B cell (primary cell): ENCODE measurements around the gene TTLL11. TPM values are rescaled to one million over a fixed set of nuclear protein-coding genes. Genes with fewer than 3 reads are reported as not detected.

ENCODE experiments used
- ATAC-seq: fragments of 200-7000 bp; cut with Tn5 transposase; one replicate; pipeline ENCODE4 v1.10.0; 2021; ENCODE audit warnings: low read depth, mild to moderate bottlenecking, moderate number of reproducible peaks, moderate library complexity
- CTCF ChIA-PET: fragments of 350-600 bp; sonication (Branson Sonifier 250); formaldehyde crosslinking; loops from one replicate; lab custom pipeline; 2021; ENCODE audit warnings: antibody characterized with exemption, inconsistent platforms; lab: Charles Lee
- POLR2A ChIA-PET: fragments of 350-600 bp; sonication (Branson Sonifier 250); formaldehyde crosslinking; loops from one replicate; lab custom pipeline; 2021; ENCODE audit warnings: antibody characterized with exemption; lab: Charles Lee
- DNase-seq: peaks from one replicate; pipeline ENCODE4 v3.0.0; 2013
- H2AFZ ChIP-seq: 2 replicates; pipeline ENCODE4 v1.6.1; 2012; ENCODE audit warnings: mild to moderate bottlenecking, low read depth, low read length; ENCODE audit not compliant: insufficient read depth, poor library complexity, severe bottlenecking
- H3K27ac ChIP-seq, 2 donors: 1 replicate in 1 of 2; 2 replicates in 1 of 2; pipeline ENCODE4 v1.5.1; 2012 to 2013; ENCODE audit warnings: low read length in 2 of 2, mild to moderate bottlenecking in 2 of 2, moderate library complexity in 1 of 2
- H3K27me3 ChIP-seq, 4 experiments: fragments of 200-600 bp in 1 of 4; sonication (generic) in 1 of 4; replicated peaks in 1 of 4; 1 replicate in 2 of 4; 2 replicates in 2 of 4; pipeline versions ENCODE4 v1.6.1 to v1.7.0; 2013 to 2016; ENCODE audit warnings: low read length in 3 of 4, mild to moderate bottlenecking in 2 of 4, mixed read lengths in 1 of 4, moderate library complexity in 1 of 4; ENCODE audit not compliant: insufficient read depth in 4 of 4, control insufficient read depth in 3 of 4; ENCODE audit errors: control extremely low read depth in 1 of 4
- H3K36me3 ChIP-seq, 2 experiments: replicated peaks in 1 of 2; 1 replicate in 1 of 2; 2 replicates in 1 of 2; pipeline versions ENCODE4 v1.6.1 to v1.7.1; 2013; ENCODE audit warnings: low read length in 1 of 2; ENCODE audit not compliant: insufficient read depth in 2 of 2, control insufficient read depth in 1 of 2; ENCODE audit errors: control extremely low read depth in 1 of 2, extremely low read depth in 1 of 2
- H3K4me1 ChIP-seq, 2 donors: fragments of 200-600 bp in 1 of 2; sonication (generic) in 1 of 2; 1 replicate in 1 of 2; 2 replicates in 1 of 2; pipeline versions ENCODE4 v1.5.1 to v1.6.1; 2013 to 2017; ENCODE audit warnings: low read length in 2 of 2; ENCODE audit not compliant: control insufficient read depth in 2 of 2, insufficient read depth in 2 of 2
- H3K4me2 ChIP-seq: replicated peaks from 2 replicates; pipeline ENCODE3; 2012; ENCODE audit warnings: mild to moderate bottlenecking, low read depth, low read length; ENCODE audit not compliant: poor library complexity, severe bottlenecking
- H3K4me3 ChIP-seq, 5 experiments: fragments of 200-600 bp in 1 of 5; sonication (generic) in 1 of 5; 1 replicate in 3 of 5; 2 replicates in 2 of 5; pipeline versions ENCODE4 v1.5.1 to v1.7.0; 2011 to 2016; ENCODE audit warnings: low read length in 4 of 5, mild to moderate bottlenecking in 4 of 5, low read depth in 2 of 5, control low read depth in 1 of 5, moderate library complexity in 1 of 5; ENCODE audit not compliant: insufficient read depth in 1 of 5; ENCODE audit errors: control extremely low read depth in 1 of 5, extremely low read depth in 1 of 5
- H3K79me2 ChIP-seq: fragments of 200-600 bp; sonication (generic); one replicate; pipeline ENCODE4 v1.6.0; 2016; ENCODE audit warnings: low read length; ENCODE audit not compliant: control insufficient read depth, insufficient read depth
- H3K9ac ChIP-seq: fragments of 200-600 bp; sonication (generic); 2 replicates; pipeline ENCODE4 v1.6.1; 2017; ENCODE audit warnings: mild to moderate bottlenecking, low read length, moderate library complexity
- H3K9me3 ChIP-seq, 3 donors: one replicate each; pipeline versions ENCODE4 v1.6.1 to v1.7.1; 2013; ENCODE audit warnings: low read length in 2 of 3; ENCODE audit not compliant: control insufficient read depth in 2 of 3, insufficient read depth in 1 of 3; ENCODE audit errors: control extremely low read depth in 1 of 3
- H4K20me1 ChIP-seq: 2 replicates; pipeline ENCODE4 v1.6.0; 2012; ENCODE audit warnings: mild to moderate bottlenecking, low read length; ENCODE audit not compliant: insufficient read depth, control insufficient read depth, poor library complexity, severe bottlenecking
- H3K27ac Mint-ChIP-seq: one replicate; pipeline ENCODE4 v1.8.0; 2021; ENCODE audit warnings: mixed read lengths
- H3K27me3 Mint-ChIP-seq: one replicate; pipeline ENCODE4 v1.8.0; 2021; ENCODE audit warnings: mixed read lengths
- H3K4me1 Mint-ChIP-seq: one replicate; pipeline ENCODE4 v1.8.0; 2021; ENCODE audit warnings: mixed read lengths
- H3K4me3 Mint-ChIP-seq: one replicate; pipeline ENCODE4 v1.8.0; 2021; ENCODE audit warnings: mixed read lengths
- H3K9me3 Mint-ChIP-seq: one replicate; pipeline ENCODE4 v1.8.0; 2022; ENCODE audit warnings: mixed read lengths; ENCODE audit not compliant: insufficient read depth
- CTCF ChIP-seq: fragments of 200-600 bp; IDR thresholded peaks from one replicate; pipeline ENCODE4 v1.8.0; 2022; ENCODE audit warnings: antibody characterized with exemption, mild to moderate bottlenecking
- EZH2 ChIP-seq: IDR thresholded peaks from 2 replicates; pipeline ENCODE4 v1.6.1; 2012; ENCODE audit warnings: borderline replicate concordance, low read depth, mild to moderate bottlenecking, moderate library complexity, low read length; ENCODE audit not compliant: insufficient read depth, poor library complexity, severe bottlenecking
- WGBS: methylation state at CpG from one replicate; pipeline ENCODE4 v1.1.5; 2013; ENCODE audit warnings: missing lambda C conversion rate; ENCODE audit not compliant: insufficient coverage; 5-methylcytosine and 5-hydroxymethylcytosine counted together
- intact Hi-C: fragments of 100-400 bp; cut with micrococcal nuclease; formaldehyde crosslinking; loops from one replicate; pipeline ENCODE4 v1.10.0; 2022
- polyA plus RNA-seq: library from polyadenylated mRNA; depleted of rRNA; stranded (reverse); fragments of >200 nt; gene quantifications from 2 replicates; pipeline ENCODE4 v1.2.3, GENCODE V29; 2012
- total RNA-seq, 2 donors: library from RNA; stranded (reverse); fragments of 120-200 nt in 1 of 2; gene quantifications; 1 replicate in 1 of 2; 2 replicates in 1 of 2; pipeline versions ENCODE4 v1.2.3 to v1.2.4, GENCODE V29; 2013 to 2022

The TTLL11 gene
- total and polyA plus RNA-seq, 2 donors (not counting 1 experiment from before 2014, with no cell fraction given): 3.6 to 3.8 TPM

- H3K4me1 Mint-ChIP-seq: peaks cover 35% of the 10 kb centered on the region
- POLR2A ChIA-PET: no interaction called here
- Histone ChIP-seq H3K4me2 (no peak overlapping the region), H3K9ac (no peak overlapping the region), H3K27me3 (no peaks in the 10 kb centered on the region), H3K9me3 (no peaks in the 10 kb centered on the region), H4K20me1 (peaks cover 5% of the 10 kb centered on the region), H3K79me2 (peaks cover 33% of the 10 kb centered on the region), H3K36me3 (no peaks in the 10 kb centered on the region), H3K27ac (no peak overlapping the region), H3K4me3 (no peak overlapping the region), H2AFZ (no peak overlapping the region), H3K4me1 (peaks cover 17 to 23% of the 10 kb centered on the region in 2 donors)
- DNase-seq: no peak
- WGBS: 33% methylated on average over 2 of the region's 4 CpGs
- H3K9me3 Mint-ChIP-seq: no peaks in the 10 kb centered on the region
- CTCF ChIA-PET: interaction anchor here (1.1 to 4.6 kb wide), 2 partner anchors 9 to 401 kb away, joined by 3 to 52 read pairs; no protein-coding TSS in a partner anchor
- no peak overlapping the region for H3K27ac Mint-ChIP-seq
- H3K27me3 Mint-ChIP-seq: no peaks in the 10 kb centered on the region
- no peak overlapping the region for H3K4me3 Mint-ChIP-seq
- ATAC-seq: no peak
- intact Hi-C loops: no loop called here
- TF ChIP-seq CTCF (no peak), EZH2 (no peak)
These were observed 4.0 kb downstream of the TTLL11 start for GRCh38 chr9:122088880-122089706.
